ENCODE data around the gene AKAP6.

DNA sequence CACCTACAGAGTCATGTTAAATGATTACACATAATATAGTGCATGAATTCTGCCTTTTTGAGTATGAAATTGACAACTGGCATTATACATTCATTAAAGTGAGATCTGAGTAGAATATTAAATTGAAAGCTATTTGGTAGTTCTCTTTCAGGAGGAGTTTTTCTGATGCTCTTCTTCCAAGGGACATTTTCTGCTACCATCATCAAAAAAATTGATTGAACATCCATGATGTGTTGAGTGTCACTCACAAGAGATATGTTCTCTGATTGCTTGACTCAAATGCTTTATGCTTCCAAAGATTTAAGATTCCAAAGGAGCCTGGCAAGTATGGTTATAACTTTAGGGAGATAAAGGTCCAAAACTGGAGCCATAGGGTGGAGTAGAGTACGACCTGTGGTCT is 64.9 kb downstream of the AKAP6 start:
- TF ChIP-seq, protein P1, sequence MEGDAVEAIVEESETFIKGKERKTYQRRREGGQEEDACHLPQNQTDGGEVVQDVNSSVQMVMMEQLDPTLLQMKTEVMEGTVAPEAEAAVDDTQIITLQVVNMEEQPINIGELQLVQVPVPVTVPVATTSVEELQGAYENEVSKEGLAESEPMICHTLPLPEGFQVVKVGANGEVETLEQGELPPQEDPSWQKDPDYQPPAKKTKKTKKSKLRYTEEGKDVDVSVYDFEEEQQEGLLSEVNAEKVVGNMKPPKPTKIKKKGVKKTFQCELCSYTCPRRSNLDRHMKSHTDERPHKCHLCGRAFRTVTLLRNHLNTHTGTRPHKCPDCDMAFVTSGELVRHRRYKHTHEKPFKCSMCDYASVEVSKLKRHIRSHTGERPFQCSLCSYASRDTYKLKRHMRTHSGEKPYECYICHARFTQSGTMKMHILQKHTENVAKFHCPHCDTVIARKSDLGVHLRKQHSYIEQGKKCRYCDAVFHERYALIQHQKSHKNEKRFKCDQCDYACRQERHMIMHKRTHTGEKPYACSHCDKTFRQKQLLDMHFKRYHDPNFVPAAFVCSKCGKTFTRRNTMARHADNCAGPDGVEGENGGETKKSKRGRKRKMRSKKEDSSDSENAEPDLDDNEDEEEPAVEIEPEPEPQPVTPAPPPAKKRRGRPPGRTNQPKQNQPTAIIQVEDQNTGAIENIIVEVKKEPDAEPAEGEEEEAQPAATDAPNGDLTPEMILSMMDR (IDR thresholded peaks at IDR 0.05): no peak
- TF ChIP-seq POLR2AphosphoS5 (IDR thresholded peaks at IDR 0.05): no peak
